ENCODE results near the gene SRRM3. TPM values are rescaled to one million over a fixed set of nuclear protein-coding genes. Genes with fewer than 3 reads are reported as not detected.
"Not testable (repeated sequence)": the region's sequence is repeated elsewhere in the genome, so short reads cannot be mapped to it uniquely, and the experiment has no call there.

Gene SRRM3
- total RNA-seq, 1 donor from 2014 or later, result 1.6 TPM

GRCh38 chr7:76290847-76291350, 89.2 kb downstream of the SRRM3 start:
- DNase-seq (ENCODE audit: low spot score), result not testable (repeated sequence)

- peak; percentile 95 for DNase-seq (ENCODE audit: low spot score)
Measured at GRCh38 chr7:76291351-76292212, 89.9 kb downstream of the SRRM3 start.

GRCh38 chr7:76292213-76292573, 90.5 kb downstream of the SRRM3 start:
- DNase-seq (ENCODE audit: low spot score), result no peak

DNA sequence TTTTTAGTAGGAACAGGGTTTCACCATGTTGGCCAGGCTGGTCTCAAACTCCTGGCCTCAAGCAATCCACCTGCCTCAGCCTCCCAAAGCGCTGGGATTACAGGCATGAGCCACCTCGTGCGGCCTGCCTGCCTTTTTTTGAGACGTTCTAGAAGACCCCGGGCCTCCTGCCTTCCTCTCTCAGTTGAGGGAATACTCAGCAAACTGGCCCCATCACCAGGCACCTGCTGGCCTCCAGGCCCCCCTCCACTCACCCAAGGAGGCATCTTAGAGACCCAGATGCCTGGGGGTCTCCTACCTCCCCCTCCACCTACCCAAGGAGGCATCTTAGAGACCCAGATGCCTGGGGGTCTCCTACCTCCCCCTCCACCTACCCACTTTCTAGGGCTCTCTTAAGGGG, 91.2 kb downstream of the SRRM3 start:
- not testable (repeated sequence) for DNase-seq (ENCODE audit: low spot score)

DNA sequence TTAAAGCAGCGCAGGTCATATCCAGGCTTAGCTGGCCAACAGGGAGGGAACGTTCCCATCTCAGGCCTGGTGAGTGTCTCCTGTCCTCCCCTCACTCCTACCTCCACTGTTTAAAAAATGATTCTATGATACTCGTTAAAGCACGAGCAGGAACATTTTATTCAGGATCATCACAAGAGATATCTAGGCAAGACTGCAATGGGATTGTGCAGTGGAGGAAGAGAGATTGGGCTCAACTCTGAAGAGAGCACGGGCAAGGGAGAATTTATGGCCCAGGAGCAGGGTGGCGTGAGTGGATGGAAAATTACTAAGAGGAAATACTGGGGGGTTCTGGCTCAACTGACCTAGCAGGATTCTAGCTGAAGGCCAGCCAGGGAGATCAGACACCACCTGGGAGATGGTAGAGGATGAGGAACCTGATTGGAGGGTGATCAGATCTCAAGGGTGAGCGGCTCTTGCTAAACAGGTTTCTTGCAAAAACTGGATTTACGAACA, 91.8 kb downstream of the SRRM3 start:
- no peak for DNase-seq (ENCODE audit: low spot score)

GRCh38 chr7:76294344-76295024, 92.8 kb downstream of the SRRM3 start:
- peak; percentile 96 for DNase-seq (ENCODE audit: low spot score)

- DNase-seq (ENCODE audit: low spot score), result peak; percentile 88
Measured at GRCh38 chr7:76296743-76297740, 95.3 kb downstream of the SRRM3 start.

DNA sequence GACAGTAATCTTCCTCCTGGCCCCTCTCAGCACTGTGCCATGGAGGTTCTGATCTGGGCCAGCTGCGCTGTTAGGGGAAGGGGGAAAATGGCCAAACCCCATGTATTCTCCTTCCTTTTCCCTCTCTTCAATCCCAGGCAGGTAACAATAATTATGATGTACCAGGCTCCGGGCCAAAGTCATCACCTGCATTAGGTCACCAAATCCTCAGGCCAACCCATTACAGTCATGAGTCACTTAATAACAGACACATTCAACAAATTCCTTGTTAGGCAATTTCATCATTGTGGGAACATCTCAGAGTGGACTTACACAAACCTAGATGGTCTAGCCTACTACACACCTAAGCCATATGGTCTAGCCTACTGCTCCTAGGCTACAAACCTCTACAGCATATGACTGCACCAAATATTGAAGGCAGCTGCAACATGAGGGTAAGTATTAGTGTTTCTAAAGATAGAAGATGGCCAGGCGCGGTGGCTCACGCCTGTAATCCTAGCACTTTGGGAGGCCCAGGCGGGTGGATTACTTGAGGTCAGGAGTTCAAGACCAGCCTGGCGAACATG, 98.6 kb downstream of the SRRM3 start:
- DNase-seq (ENCODE audit: low spot score), result peak; percentile 79

- no peak for DNase-seq (ENCODE audit: low spot score)
Measured at GRCh38 chr7:76301000-76301399, 99.3 kb downstream of the SRRM3 start.

GRCh38 chr7:76302347-76303201, 100.9 kb downstream of the SRRM3 start, which contains the start of gene HSPB1:
Gene HSPB1, plus strand, starts transcription at chr7:76302673. Its CDS starts 40 bp downstream, at chr7:76302713.
- DNase-seq (ENCODE audit: low spot score), result peak; percentile 95

GRCh38 chr7:76303202-76304147, 101.8 kb downstream of the SRRM3 start:
- DNase-seq (ENCODE audit: low spot score), result peak; percentile 89

DNA sequence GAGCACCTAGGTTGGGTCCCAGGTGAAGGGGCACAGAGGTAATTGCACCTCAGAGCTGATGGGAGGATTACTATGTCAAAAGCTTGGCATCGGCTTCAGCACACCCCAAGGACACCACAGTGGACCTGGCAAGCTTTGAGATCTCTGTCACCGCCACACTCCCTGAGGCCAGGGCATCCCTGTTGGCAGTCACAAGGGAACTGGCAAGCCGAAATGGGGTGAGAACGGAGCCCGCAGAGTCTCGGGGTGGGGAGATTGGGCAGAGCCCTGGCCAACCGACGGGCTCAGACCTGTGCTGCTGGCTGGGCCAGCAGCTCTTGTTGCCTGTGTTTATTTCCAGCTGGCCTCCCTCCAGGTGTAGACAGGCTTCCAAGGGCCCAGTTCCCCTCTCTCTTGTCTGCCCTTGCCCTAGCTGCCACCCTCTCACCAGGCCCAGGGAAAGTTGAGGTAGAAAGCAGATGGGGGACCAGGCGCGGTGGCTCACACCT, 103.2 kb downstream of the SRRM3 start:
- DNase-seq (ENCODE audit: low spot score), result peak; percentile 58

- not testable (repeated sequence) for DNase-seq (ENCODE audit: low spot score)
Measured at GRCh38 chr7:76308874-76309273, 107.2 kb downstream of the SRRM3 start.

- not testable (repeated sequence) for DNase-seq (ENCODE audit: low spot score)
Measured at GRCh38 chr7:76309341-76310101, 107.8 kb downstream of the SRRM3 start.

DNA sequence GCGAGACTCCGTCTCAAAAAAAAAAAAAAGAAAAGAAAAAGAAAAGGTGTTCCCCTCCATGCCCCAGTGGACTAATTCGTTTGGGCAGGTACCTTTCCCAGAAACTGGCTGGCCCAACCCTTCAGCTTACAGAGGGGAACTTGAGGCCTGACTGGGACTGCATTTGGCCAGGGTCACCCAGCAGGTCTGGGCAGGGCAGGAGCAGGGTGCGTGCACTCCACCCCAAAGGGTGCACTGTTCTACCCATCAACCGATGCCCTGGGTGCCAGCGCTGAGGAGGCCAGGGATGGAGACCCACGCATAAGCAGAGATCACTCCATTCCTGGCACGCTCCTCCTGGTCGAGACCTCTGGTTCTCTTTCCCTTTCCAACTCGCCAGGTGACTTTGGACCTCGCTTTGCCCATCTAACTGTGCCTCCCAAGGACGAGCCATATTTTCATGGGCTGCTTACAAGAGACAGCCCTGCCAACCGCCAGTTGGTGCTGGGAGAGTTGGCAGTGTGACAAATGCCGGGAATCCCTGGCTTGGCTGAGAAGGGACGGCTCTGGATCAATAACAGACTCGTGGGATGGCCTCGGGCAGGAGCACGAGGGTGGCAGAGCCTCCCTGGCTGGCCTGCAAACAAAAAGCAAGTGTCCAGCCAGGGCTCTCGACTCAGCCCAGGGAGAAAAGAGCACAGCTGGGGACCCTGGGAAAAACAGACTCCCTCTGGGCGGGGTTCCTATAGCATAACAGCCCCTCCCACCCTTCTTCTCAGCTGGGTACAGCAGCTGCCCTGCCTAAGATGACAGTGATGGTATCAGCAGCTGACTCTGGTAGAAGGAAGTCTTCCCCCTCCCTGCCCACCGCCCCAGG, 108.6 kb downstream of the SRRM3 start:
- DNase-seq (ENCODE audit: low spot score), result peak; percentile 86

DNA sequence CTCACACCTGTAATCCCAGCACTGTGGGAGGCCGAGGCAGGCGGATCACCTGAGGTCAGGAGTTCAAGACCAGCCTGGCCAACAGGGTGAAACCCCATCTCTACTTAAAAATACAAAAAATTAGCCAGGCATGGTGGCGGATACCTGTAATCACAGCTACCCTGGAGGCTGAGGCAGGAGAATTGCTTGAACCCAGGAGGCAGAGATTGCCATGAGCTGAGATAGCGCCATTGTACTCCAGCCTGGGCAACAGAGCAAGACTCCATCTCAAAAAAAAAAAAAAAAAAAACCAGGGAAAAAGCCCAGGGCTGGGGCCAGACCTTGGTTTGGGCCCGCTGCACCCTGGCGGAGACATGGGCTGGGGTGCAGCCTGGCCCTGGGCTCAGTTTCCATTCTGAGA, 110.1 kb downstream of the SRRM3 start:
- DNase-seq (ENCODE audit: low spot score), result not testable (repeated sequence)

Measured in mucosa of gallbladder (tissue), 1 donor.